Endometrial microvascular endothelial cells (primary cell): ENCODE results near the gene KHDRBS2. TPM values are rescaled to one million over a fixed set of nuclear protein-coding genes. Genes with fewer than 3 reads are reported as not detected.

Experiments
- in situ Hi-C: cut with HindIII; loops from 2 replicates; pipeline ENCODE4 v1.10.0; 2017; ENCODE audit warnings: low sequenced_read_pairs, low pct_unique_long_range_greater_than_20kb; ENCODE audit errors: inconsistent ontology term
- total RNA-seq: library from RNA; depleted of rRNA; stranded (reverse); fragments of >200 nt; gene quantifications from one replicate; pipeline ENCODE4 v1.2.3, GENCODE V29; 2015; ENCODE audit errors: inconsistent ontology term

The KHDRBS2 gene
- total RNA-seq, 1 donor from 2014 or later = not detected

GRCh38 chr6:61751986-61752385, 534.0 kb downstream of the KHDRBS2 start:
- in situ Hi-C loops = no loop called here

DNA sequence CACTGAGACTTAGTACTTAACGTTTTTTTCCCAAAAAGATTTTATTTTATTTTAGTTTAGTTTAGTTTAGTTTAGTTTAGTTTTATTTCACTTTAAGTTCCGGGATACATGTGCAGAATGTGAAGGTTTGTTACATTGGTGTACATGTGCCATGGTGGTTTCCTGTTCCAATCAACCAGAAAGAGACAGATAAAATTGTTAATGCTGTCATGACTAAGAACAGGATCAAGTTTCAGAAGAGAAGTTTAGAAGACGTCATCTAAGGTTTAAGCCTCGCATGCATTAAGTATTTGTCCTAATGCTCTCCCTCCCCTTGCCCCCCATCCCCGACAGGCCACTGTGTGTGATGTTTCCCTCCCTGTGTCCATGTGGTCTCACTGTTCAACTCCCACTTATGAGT, 540.0 kb downstream of the KHDRBS2 start:
- in situ Hi-C loops = no loop called here

GRCh38 chr6:61711849-61712248, 574.2 kb downstream of the KHDRBS2 start:
- in situ Hi-C loops = no loop called here

- in situ Hi-C loops = no loop called here
Measured at GRCh38 chr6:61688165-61688564, 597.9 kb downstream of the KHDRBS2 start.

GRCh38 chr6:61682562-61682961, 603.5 kb downstream of the KHDRBS2 start:
- in situ Hi-C loops = no loop called here

- in situ Hi-C loops = no loop called here
Measured at GRCh38 chr6:61679625-61680024, 606.4 kb downstream of the KHDRBS2 start.

DNA sequence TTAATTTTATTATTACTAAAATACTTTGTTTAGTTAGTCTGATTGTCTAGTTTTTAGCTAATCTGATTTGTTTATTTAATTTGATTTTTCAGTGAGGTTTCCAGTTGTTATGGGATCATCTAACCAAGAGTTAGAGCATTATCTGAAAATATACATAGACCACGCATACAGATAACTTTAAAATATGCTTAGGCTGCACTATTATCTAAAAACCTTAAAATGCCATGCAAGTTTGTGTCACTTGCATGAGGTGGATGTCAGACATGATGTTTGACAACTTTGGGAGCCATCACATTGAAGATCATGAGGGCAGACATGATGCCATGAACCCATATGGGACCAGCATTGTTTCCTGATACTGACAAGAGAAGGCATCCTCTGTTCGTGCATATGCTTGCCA, 610.3 kb downstream of the KHDRBS2 start:
- in situ Hi-C loops = no loop called here

GRCh38 chr6:61649845-61650244, 636.2 kb downstream of the KHDRBS2 start:
- in situ Hi-C loops = no loop called here

DNA sequence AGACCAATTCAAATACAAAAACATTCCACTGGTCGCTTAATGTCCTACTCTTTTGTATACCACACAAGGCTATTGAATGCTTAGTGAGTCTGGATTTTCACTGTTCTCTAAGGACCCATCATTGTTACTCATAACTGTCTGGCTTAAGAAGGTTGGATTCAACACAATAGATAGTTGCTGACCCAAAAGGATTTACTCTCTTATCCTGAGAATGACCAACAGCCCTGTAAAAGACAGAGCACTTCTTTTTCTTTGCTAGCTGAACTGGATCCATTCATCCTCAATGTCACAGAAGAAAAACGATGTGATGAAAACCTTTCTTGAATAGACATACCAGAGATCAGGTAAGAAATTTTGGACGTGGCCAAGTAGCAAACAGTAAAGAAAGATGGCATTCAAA, 645.6 kb downstream of the KHDRBS2 start:
- in situ Hi-C loops = no loop called here
